ENCODE measurements around the gene RNF152. TPM values are rescaled to one million over a fixed set of nuclear protein-coding genes. Genes with fewer than 3 reads are reported as not detected.

The RNF152 gene
- total RNA-seq, 1 experiment from 2014 or later = 0.95 TPM

DNA sequence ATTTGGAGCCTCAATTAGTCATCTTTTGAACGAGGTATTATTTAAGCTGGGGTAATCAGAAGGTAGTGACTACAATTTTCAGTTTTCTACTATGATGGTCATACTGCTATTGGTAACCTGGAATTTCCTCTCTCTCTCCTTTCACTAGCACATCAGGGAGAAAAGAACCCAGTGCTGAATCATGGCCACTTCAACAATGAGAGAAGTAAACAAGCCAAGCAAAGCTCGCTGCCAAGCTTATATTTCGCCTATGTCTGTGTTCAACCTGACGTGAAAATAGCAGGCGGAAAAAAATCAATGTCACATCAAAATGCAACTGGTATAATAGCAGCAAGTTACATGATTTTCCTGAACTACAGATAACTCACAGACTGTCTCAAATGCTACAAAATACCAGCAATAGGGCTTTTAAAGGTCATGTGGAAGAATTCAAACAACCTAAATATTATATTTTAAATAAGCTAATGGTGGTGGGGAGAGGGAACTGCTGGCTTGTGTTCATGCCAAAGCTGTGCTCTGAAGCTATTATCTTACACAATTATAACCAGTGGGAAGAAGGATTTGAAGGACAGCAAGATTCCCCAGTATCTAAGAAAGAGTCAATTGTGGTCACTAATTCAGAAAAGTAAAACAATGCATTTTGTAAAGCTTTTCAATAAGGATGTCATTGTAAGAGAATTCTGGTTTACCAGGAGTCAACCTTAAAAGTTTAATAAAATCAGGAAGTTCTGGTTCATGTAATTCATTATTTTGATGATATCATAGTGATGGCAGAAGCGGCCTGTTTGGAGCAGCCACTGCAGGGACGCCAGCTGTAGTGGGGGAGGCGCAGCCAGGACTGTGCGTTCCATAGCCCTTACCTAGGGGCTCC is 38.0 kb downstream of the RNF152 start:
- DNase-seq (ENCODE audit: low spot score) = no peak

GRCh38 chr18:61853855-61854254 is 39.0 kb downstream of the RNF152 start:
- no peak for DNase-seq (ENCODE audit: low spot score)

- no peak for DNase-seq (ENCODE audit: low spot score)
Measured at GRCh38 chr18:61852496-61852895, 40.3 kb downstream of the RNF152 start.

GRCh38 chr18:61851940-61852451 is 40.8 kb downstream of the RNF152 start:
- no peak for DNase-seq (ENCODE audit: low spot score)

DNA sequence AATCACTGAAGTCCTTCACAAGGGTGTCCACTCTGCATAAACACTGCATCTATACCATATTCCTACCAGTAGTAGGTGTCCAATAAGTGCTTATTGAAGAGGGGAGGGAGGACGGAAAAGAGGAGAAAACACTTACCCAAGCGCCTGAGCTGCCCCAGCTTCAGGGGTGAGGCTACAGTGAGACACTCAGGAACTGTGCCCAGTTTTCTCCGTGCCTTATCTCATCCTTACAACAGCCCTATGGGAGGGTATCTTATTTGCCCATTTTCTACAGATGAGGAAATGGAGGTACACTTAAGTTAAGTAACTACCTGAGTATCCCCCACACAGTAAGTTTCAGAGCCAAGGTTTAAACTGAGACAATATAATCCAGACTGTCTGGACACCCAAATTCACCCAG is 41.5 kb downstream of the RNF152 start:
- DNase-seq (ENCODE audit: low spot score) = no peak

DNA sequence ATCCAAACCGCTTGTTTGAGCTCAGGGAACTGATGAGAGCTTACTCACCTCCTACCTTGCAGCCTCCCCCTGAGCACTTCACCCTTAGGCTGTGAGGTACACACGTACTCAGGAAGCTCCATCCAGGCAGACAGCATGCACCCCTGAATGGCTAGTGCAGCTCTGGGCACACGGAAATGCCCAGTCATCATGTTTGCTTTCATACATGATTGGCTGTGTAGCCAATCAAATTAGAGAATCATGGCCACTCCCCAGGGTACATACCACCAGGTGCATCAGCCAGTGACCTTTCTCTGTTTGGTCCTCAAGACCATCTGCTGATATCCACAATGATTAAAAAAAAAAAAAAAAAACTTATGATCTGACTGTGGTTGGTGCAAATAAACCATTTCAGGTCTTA is 42.1 kb downstream of the RNF152 start:
- no peak for DNase-seq (ENCODE audit: low spot score)

- no peak for DNase-seq (ENCODE audit: low spot score)
Measured at GRCh38 chr18:61847164-61847791, 45.5 kb downstream of the RNF152 start.

- DNase-seq (ENCODE audit: low spot score) = no peak
Measured at GRCh38 chr18:61845197-61845596, 47.6 kb downstream of the RNF152 start.

- no peak for DNase-seq (ENCODE audit: low spot score)
Measured at GRCh38 chr18:61844726-61845125, 48.1 kb downstream of the RNF152 start.

- no peak for DNase-seq (ENCODE audit: low spot score)
Measured at GRCh38 chr18:61842146-61842545, 50.7 kb downstream of the RNF152 start.

- DNase-seq (ENCODE audit: low spot score) = no peak
Measured at GRCh38 chr18:61841706-61842105, 51.1 kb downstream of the RNF152 start.

DNA sequence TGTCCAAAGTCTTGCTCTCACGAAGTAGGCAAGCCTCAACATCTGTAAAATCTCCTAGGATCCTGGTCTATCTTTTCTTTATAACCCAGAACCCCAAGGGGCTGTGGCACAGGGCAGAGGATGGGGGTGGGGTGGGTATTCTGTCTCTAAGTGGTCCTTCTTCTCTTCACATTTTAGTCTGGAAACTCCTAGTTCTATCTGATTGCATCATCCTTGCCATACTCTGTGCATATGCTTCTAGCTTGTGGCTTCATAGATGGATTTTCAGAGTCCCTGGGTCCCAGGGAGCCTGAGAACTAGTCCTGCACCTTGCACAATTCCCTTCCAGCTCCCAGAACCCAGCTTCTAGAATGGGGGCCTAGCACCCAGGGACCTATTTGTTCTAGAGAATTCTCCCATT is 52.5 kb downstream of the RNF152 start:
- DNase-seq (ENCODE audit: low spot score) = no peak

DNA sequence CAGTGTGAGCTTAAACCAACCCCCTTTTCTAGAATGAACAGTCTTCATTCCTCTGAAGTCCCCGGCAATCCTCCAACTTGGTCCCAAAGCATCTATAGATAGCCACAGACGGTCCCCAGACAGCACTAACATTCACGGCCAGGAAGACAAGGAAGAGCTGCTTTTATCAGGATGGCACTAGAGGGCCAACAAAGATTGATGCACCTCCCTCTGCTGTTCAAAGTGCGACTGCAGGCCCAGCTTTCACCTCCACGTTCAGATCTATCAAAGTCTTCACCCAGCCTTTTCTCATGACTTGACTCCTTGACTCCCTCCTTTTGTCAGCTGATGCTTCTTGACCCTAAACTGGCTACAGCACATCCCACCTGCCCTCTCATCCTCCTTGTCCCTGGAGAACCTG is 54.3 kb downstream of the RNF152 start:
- no peak for DNase-seq (ENCODE audit: low spot score)

DNA sequence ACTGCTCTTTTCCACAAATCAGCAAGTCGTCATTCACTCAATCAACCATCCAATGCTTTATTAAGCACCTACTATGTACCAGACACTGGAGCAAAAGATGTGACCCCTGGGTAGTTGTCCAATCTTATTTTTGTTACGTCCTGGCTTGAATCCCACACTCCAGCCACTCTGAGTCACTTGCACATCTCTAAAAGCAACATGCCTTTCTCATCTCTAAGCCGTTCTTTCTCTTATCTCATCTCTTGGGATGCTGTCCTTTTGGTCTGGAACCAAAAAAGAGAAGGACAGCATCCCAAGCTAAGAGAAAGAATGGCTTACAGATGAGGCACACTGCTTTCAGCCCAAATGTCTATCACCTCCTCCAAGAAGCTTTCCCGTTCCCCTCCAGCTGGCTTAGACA is 58.8 kb downstream of the RNF152 start:
- DNase-seq (ENCODE audit: low spot score) = no peak

DNA sequence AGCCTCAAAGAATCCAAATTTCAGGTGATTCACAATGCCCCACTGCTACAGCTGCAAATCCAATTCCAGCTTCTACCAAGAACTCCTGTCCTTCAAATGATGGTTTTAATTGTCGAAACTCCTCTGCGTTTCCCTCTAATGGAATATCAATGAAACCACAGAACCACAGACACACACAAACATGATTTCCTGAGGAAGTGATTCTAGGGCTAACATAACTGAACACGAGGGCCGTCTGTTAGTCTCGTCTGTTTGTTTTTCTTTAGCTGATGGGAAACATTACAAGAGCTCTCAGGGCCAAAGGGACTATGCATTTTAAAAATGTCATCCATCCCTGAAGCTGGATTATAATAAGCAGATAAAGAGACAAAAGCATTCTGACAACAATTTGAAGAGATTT is 59.4 kb downstream of the RNF152 start:
- DNase-seq (ENCODE audit: low spot score) = no peak

GRCh38 chr18:61832858-61833257 is 59.9 kb downstream of the RNF152 start:
- DNase-seq (ENCODE audit: low spot score) = no peak

DNA sequence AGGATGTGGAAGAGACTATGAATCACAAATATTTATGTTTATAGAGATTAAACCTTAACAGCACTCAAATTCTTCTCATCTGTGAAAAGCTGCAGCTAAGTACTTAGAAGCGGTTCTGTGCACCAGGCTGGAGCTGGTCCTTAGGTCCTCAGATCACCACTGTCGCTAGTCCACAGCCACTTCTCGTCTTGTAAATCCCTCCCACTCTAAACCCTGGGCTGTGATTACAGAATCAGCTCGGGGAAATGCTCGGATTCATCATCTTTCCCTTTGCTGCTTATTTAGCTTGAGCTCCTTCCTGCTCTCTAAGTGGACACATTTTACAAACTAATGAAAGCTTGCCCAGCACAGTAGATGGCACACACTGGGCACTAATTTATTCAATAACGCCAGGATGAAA is 61.7 kb downstream of the RNF152 start:
- no peak for DNase-seq (ENCODE audit: low spot score)

- no peak for DNase-seq (ENCODE audit: low spot score)
Measured at GRCh38 chr18:61829108-61829507, 63.7 kb downstream of the RNF152 start.

DNA sequence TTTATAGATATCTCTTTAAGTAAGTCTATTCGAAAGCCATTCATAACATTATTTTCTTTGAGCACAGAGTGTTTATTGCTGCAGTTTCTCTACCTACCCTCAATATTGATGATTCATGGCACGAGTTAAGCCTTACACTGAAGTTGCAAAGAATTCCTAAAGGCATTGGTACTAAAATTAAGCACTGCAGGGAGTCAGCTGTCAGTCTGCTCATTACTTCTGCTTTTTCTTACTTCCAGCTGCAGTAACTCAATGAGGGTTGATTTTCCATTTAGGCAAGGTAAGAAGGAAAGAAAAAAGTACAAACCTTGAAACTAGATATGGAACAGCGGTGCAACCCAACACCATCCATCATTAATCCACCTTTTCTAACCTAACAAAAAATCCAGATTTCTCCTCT is 65.2 kb downstream of the RNF152 start:
- no peak for DNase-seq (ENCODE audit: low spot score)

DNA sequence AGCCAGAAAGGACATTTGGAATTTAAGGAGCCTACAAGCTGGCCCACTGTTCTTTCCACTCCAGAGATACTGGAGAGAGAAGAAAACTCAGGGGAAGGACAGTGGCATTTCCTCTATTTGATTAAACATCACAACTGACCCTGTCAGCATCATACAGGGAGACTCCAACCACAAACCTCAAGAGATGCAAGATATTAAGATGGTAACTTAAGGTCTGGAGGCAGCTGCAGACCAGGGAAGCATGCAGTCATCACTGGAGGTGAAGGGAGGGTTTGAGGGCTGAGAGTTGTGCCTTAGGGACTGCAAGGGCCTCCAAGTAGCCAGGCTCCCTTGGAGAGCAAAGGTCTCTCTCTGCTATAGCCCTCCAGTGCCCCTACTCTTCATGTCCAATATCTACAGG is 67.4 kb downstream of the RNF152 start:
- DNase-seq (ENCODE audit: low spot score) = no peak

GRCh38 chr18:61824733-61825363 is 68.0 kb downstream of the RNF152 start:
- no peak for DNase-seq (ENCODE audit: low spot score)

- DNase-seq (ENCODE audit: low spot score) = no peak
Measured at GRCh38 chr18:61823595-61823994, 69.2 kb downstream of the RNF152 start.

DNA sequence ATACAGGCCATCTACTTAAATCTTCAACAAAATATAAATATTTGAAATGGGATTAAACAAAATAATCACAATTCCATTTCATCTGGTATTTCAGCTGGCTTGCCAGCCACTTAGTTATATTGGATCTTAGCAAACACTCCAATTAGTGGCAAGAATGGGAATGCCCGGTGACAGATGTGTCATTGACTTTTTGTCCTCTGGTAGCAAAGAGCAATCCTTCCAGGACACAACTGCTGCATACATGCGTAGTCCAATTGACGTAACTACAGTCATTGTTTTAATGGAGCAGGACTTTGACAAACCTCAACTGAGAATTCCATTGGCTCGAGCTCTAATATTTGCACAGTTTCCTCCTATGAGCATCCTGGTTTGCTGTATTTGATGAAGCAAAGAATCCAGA is 69.9 kb downstream of the RNF152 start:
- no peak for DNase-seq (ENCODE audit: low spot score)
